HG02571 (cell line): ENCODE data around the gene RARA.
A peak's percentile ranks its signal among the peaks of the same experiment; 100 is the strongest.

Experiments used
- ATAC-seq: cut with Tn5 transposase; IDR thresholded peaks from one replicate; pipeline ENCODE4 v1.9.1; 2021; ENCODE audit warnings: mild to moderate bottlenecking, moderate library complexity; ENCODE audit not compliant: unreplicated experiment

The RARA gene

DNA sequence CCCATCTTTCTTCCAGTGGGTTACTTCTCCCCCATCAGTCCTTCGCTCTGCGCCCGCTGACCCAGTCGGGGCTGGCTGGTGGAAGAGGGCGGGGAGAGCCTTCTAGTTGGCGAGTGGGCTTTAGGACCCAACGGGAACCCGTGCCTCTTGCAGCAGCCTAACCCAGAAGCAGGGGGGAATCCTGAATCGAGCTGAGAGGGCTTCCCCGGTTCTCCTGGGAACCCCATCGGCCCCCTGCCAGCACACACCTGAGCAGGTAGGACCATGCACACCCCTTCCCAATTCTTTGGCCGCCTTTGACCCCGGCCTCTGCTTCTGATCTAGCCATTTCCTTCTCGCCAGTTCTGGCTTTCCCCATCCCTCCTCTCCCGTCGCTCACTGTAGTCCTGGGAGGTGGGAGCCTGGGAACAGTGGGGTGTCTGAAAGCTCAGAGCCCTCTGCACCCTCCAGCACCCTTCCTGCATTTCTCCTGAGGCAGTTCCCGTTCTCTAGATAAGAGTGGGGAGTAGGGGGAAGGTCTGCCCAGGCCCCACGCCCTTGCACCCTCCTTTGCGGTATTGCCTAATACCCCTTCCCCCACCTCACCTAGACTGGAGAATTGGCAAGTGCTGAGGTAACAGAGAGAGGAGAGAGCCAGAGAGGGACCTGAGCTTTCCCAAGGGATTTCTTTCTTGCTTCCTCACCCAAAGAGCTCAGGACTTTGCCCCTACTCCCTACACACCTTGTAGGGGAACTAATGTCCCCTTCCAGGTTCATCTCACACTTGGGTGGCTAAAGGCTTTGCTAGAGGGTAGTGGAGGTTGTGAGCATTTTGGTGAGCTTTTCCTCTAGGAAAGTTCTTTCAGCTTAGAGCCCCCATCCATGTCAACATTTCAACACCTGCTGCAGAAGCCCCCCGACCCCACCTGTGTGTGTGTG lies at the start of gene RARA:
TSS of gene RARA (plus strand) at position 150 of the 918 bp plus-strand sequence. CDS start 22,039 bp downstream, outside the sequence.
- no peak for ATAC-seq

DNA sequence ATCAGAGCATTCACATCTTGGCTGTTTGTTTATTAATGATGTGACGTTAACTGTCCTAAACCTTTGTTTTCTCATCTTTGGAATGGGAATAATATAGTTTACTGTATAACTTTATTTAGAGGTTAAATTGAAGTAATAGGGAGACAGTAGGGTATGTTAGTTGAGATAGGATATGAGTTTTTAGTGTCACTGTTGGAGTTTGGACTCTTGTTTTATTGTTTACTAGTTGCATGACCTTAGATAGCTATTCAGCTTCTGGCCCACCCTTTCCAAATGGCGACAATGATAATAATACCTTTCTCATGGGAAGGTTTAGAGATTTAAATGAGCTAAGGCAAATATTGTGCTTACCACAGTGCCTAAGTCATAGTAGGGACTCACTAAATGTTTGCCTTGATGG lies 49.5 kb upstream of the RARA start:
- no peak for ATAC-seq

- ATAC-seq = no peak
Measured at GRCh38 chr17:40260528-40260927, 48.5 kb upstream of the RARA start.

GRCh38 chr17:40264458-40265185 lies 44.4 kb upstream of the RARA start:
- no peak for ATAC-seq

- no peak for ATAC-seq
Measured at GRCh38 chr17:40265337-40265736, 43.6 kb upstream of the RARA start.

- ATAC-seq = no peak
Measured at GRCh38 chr17:40266882-40267281, 42.1 kb upstream of the RARA start.

GRCh38 chr17:40268141-40268712 lies 40.8 kb upstream of the RARA start:
- ATAC-seq = no peak

DNA sequence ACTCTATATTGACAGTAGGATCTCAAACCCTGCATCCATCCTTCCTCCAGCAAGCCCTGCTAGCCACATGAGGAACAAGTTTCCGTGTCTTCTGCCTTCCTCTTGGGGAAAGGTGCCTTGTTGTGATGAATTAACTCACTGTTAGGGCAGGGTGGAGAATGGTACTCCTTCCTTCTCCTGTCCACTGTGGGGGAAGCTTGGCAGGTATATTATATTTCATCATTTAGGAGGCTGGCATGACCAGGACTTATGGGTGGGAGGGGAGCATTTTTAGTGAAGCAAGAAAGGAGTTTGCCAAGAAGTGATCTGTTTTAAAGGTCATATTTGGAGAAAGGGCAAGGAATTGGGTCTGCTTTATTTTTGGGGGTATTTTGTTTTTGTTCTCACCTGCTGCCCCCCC lies 30.6 kb upstream of the RARA start:
- ATAC-seq = no peak

GRCh38 chr17:40279402-40279801 lies 29.6 kb upstream of the RARA start:
- ATAC-seq = no peak

GRCh38 chr17:40281663-40282062 lies 27.3 kb upstream of the RARA start:
- no peak for ATAC-seq

GRCh38 chr17:40283662-40284061 lies 25.3 kb upstream of the RARA start:
- no peak for ATAC-seq

GRCh38 chr17:40284085-40284713 lies 24.8 kb upstream of the RARA start:
- no peak for ATAC-seq

- no peak for ATAC-seq
Measured at GRCh38 chr17:40286473-40286872, 22.5 kb upstream of the RARA start.

DNA sequence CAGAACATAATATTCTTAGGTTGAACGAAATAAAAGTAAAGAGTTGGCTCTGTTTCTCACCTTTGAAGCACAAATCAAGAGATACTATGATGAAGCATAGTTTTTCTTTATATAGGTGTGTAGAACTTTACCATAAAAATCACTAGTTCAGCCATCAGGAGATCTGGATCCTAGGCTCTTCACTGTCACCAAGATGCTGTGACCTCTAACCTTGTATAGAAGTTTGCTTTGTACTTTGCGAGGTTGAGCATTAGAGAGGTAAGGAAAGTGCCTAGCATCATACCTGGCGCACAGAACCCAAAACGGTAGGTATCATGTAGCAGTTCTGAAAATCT lies 21.9 kb upstream of the RARA start:
- ATAC-seq = no peak

DNA sequence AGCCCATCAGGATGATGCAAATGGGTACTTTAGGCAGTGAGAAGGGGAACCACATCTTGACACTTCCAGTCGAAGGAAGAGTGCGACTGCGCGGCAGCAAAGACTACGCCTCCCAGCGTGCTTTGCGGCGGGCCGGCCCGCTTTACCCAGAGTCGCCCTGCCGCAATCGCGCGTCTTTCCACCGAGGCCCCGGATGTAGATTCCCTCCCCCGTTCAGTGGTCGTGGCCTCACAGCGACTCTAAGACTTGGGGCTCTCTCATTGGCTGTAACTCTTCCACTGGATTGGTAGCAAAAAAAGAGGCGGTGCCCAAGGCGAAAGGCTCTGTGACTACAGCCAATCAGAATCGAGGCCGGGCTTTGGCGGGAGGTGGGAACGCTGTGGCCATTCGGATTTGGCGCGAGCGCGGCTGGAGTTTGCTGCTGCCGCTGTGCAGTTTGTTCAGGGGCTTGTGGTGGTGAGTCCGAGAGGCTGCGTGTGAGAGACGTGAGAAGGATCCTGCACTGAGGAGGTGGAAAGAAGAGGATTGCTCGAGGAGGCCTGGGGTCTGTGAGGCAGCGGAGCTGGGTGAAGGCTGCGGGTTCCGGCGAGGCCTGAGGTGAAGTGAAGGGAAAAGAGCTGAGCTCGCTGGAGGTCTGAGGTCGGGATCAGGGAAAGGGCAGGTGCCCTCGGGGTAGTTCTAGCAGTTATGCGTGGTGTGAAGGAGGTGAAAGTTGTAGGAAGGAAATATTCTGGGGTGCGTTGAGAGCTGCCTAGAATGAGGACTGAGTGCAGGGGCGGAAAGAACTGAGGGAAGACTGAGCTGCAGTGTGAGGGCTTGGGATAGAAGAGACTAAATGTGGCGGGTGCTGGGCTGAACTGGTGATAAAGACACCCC lies 21.2 kb upstream of the RARA start, which contains the start of gene CDC6:
TSS of gene CDC6 (plus strand) at position 386 of the 876 bp plus-strand sequence. CDS start 1,542 bp downstream, outside the sequence.
- ATAC-seq = peak; percentile 93

DNA sequence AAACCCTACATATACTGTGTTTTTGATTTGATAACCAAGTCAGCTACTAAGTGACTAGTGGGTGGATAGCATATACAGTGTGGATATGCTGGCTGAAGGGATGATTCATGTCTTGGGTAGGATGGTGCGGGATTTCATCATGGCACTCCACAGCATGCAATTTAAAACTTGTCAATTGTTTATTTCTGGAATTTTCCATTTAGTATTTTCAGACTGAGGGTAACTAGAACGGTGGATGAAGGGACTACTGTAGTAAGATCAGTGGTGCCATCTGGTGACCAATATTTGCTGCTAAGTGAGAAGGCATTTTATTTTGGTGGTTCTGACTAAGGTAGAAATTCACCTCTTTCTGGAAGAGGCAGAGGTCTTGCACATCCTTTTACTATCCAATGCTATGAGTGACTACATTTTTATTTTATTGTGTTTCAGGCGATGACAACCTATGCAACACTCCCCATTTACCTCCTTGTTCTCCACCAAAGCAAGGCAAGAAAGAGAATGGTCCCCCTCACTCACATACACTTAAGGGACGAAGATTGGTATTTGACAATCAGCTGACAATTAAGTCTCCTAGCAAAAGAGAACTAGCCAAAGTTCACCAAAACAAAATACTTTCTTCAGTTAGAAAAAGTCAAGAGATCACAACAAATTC lies 18.2 kb upstream of the RARA start:
- no peak for ATAC-seq

DNA sequence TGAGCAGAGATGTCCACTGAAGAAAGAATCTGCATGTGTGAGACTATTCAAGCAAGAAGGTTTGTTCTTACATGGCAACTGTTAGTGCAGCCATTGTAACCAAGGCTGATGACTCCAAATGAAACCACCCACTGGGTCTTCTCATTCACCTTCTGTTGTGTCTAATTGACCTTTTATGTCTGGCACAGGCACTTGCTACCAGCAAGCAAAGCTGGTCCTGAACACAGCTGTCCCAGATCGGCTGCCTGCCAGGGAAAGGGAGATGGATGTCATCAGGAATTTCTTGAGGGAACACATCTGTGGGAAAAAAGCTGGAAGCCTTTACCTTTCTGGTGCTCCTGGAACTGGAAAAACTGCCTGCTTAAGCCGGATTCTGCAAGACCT lies 17.7 kb upstream of the RARA start:
- no peak for ATAC-seq

- no peak for ATAC-seq
Measured at GRCh38 chr17:40293363-40293762, 15.6 kb upstream of the RARA start.

DNA sequence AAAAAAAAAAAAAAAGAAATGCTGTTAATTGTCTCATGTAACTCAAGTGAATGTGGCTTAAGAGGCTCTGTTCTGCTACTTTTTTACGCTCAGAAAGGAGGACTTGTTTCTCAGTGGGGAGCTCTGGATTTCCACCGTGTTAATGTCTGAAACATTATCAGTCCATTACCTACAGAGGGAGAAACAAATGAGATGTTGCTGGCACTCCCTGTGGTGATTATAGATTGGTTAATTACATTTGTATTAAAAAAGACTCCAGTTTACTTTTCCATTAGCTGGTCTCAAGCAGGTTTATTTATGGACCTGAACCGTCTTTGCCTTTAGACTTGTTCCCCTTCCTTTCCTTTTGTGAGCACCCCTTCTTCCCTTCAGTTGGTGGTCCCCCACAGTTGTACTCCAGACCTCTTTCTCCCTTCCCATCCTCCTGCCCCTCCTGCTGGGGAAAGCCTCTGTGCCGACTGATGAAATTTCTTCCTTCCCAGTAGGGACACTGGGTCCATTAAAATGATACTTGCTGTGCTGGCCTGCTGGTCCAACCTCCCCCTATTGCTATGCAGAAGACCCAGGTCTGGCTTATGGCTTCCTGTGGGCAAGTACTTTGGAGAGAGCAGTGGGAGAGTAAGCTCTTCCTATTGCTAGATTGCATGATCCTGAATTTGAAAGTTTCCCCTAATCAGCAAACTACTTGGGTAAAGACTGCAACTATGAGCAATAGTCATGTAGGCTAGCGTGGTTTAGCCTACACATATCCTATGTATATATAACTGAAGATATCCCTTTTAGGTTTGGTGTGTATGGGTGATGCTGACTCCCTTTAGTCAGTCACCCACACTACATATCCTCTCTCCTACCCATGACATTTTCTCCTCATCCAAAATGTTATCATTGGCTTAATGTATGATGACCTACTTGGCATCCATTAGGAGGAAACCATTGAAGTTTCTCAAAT lies 13.2 kb upstream of the RARA start:
- no peak for ATAC-seq
